ENCODE results near the gene PACS1. TPM values are rescaled to one million over a fixed set of nuclear protein-coding genes. Genes with fewer than 3 reads are reported as not detected.

The PACS1 gene
- total RNA-seq, 1 experiment from 2014 or later = 91.8 TPM

- 0 out of 2 replicates have a peak, but pooled peaks cover 4% of the 10 kb centered on the region for H3K36me3 ChIP-seq (ENCODE audit: control insufficient read depth, insufficient read depth, low read length)
- CTCF ChIA-PET = no interaction called here
- in situ Hi-C loops (cut with HindIII; ENCODE audit: low pct_unique_long_range_greater_than_20kb, low sequenced_read_pairs) (no loop called here), intact Hi-C loops (cut with micrococcal nuclease; ENCODE audit: unreplicated experiment) (no loop called here)
- peaks cover 14% of the 10 kb centered on the region for H3K4me1 ChIP-seq (ENCODE audit: control insufficient read depth, insufficient read depth, low read length)
- TF ChIP-seq TCF7L2 (IDR thresholded peaks at IDR 0.05; ENCODE audit: low read depth, low read length) = no peak
- TF ChIP-seq CTCF (IDR thresholded peaks at IDR 0.05) = no peak
- TF ChIP-seq SIN3A (IDR thresholded peaks at IDR 0.05; ENCODE audit: borderline replicate concordance, insufficient read depth, low read depth, low read length) = no peak
- TF ChIP-seq, protein P1, sequence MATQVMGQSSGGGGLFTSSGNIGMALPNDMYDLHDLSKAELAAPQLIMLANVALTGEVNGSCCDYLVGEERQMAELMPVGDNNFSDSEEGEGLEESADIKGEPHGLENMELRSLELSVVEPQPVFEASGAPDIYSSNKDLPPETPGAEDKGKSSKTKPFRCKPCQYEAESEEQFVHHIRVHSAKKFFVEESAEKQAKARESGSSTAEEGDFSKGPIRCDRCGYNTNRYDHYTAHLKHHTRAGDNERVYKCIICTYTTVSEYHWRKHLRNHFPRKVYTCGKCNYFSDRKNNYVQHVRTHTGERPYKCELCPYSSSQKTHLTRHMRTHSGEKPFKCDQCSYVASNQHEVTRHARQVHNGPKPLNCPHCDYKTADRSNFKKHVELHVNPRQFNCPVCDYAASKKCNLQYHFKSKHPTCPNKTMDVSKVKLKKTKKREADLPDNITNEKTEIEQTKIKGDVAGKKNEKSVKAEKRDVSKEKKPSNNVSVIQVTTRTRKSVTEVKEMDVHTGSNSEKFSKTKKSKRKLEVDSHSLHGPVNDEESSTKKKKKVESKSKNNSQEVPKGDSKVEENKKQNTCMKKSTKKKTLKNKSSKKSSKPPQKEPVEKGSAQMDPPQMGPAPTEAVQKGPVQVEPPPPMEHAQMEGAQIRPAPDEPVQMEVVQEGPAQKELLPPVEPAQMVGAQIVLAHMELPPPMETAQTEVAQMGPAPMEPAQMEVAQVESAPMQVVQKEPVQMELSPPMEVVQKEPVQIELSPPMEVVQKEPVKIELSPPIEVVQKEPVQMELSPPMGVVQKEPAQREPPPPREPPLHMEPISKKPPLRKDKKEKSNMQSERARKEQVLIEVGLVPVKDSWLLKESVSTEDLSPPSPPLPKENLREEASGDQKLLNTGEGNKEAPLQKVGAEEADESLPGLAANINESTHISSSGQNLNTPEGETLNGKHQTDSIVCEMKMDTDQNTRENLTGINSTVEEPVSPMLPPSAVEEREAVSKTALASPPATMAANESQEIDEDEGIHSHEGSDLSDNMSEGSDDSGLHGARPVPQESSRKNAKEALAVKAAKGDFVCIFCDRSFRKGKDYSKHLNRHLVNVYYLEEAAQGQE (IDR thresholded peaks at IDR 0.05; ENCODE audit: insufficient read depth in 1 of 2, low read depth in 2 of 2, low read length in 1 of 2) = no peak
- TF ChIP-seq POLR2AphosphoS5 (IDR thresholded peaks at IDR 0.05; ENCODE audit: low read depth, low read length) = no peak
- POLR2A ChIA-PET = no interaction called here
- ATAC-seq (no peak), DNase-seq (ENCODE audit: low read depth, low spot score) (no peak)
- H3K27ac ChIP-seq (ENCODE audit: low read length) = no peak overlapping the region
- BruUV-seq (replicated peaks) = no TSS peak
- no peak overlapping the region for H3K4me3 ChIP-seq (ENCODE audit: low read depth in 2 of 2, low read length in 2 of 2)
- no peaks in the 10 kb centered on the region for H3K27me3 ChIP-seq (ENCODE audit: control insufficient read depth, insufficient read depth, low read length)
- H3K9me3 ChIP-seq (ENCODE audit: control insufficient read depth, insufficient read depth, low read depth, low read length) = no peaks in the 10 kb centered on the region
These were observed 193.7 kb downstream of the PACS1 start for GRCh38 chr11:66263785-66264184.

GRCh38 chr11:66264383-66264782 is 194.3 kb downstream of the PACS1 start:
- CTCF ChIA-PET = interaction anchor here (0.6 kb wide), 1 partner anchor 183 kb away, joined by 11 read pairs; no protein-coding TSS in a partner anchor
- intact Hi-C loops (cut with micrococcal nuclease; ENCODE audit: unreplicated experiment) = no loop called here
- POLR2A ChIA-PET = no interaction called here
- ATAC-seq (no peak), DNase-seq (ENCODE audit: low read depth, low spot score) (no peak)
- in situ Hi-C loops (cut with HindIII; ENCODE audit: low pct_unique_long_range_greater_than_20kb, low sequenced_read_pairs) = no loop called here
- Histone ChIP-seq H3K4me1 (ENCODE audit: control insufficient read depth, insufficient read depth, low read length) (peaks cover 12% of the 10 kb centered on the region), H3K27me3 (ENCODE audit: control insufficient read depth, insufficient read depth, low read length) (no peaks in the 10 kb centered on the region), H3K4me3 (ENCODE audit: low read depth in 2 of 2, low read length in 2 of 2) (no peak overlapping the region), H3K27ac (ENCODE audit: low read length) (no peak overlapping the region), H3K36me3 (ENCODE audit: control insufficient read depth, insufficient read depth, low read length) (0 out of 2 replicates have a peak, but pooled peaks cover 4% of the 10 kb centered on the region), H3K9me3 (ENCODE audit: control insufficient read depth, insufficient read depth, low read depth, low read length) (no peaks in the 10 kb centered on the region)
- no peak for TF ChIP-seq TCF7L2 (IDR thresholded peaks at IDR 0.05; ENCODE audit: low read depth, low read length)
- no peak for TF ChIP-seq CTCF (IDR thresholded peaks at IDR 0.05)
- TF ChIP-seq POLR2AphosphoS5 (IDR thresholded peaks at IDR 0.05; ENCODE audit: low read depth, low read length) = no peak
- TF ChIP-seq, protein P1 (IDR thresholded peaks at IDR 0.05; ENCODE audit: insufficient read depth in 1 of 2, low read depth in 2 of 2, low read length in 1 of 2) = no peak
- TF ChIP-seq SIN3A (IDR thresholded peaks at IDR 0.05; ENCODE audit: borderline replicate concordance, insufficient read depth, low read depth, low read length) = no peak
- no TSS peak for BruUV-seq (replicated peaks)

All from Panc1 (cell line).